Ovary (tissue), 10 donors: ENCODE results near the gene FAM9C. TPM values are rescaled to one million over a fixed set of nuclear protein-coding genes. Genes with fewer than 3 reads are reported as not detected.
A peak's percentile ranks its signal among the peaks of the same experiment; 100 is the strongest.

Experiments
- DNase-seq, 5 donors: peaks; one replicate each; pipeline ENCODE4 v3.0.0-alpha.2; 2019 to 2020
- H3K27ac ChIP-seq, 2 donors: fragments of 200-600 bp; one replicate each; pipeline versions ENCODE4 v1.5.1 to v1.8.0; 2019 to 2022
- H3K27me3 ChIP-seq: fragments of 200-600 bp; one replicate; pipeline ENCODE4 v1.8.0; 2022
- H3K36me3 ChIP-seq: fragments of 200-600 bp; sonication (generic); one replicate; pipeline ENCODE4 v1.5.1; 2019
- H3K4me1 ChIP-seq: one replicate; pipeline ENCODE4 v1.8.1; 2013; ENCODE audit warnings: mild to moderate bottlenecking, moderate library complexity; ENCODE audit not compliant: insufficient read depth
- H3K4me3 ChIP-seq: fragments of 200-600 bp; sonication (generic); one replicate; pipeline ENCODE4 v1.5.1; 2017
- H3K9me3 ChIP-seq, 2 donors: fragments of 200-600 bp in 1 of 2; sonication (generic) in 1 of 2; one replicate each; pipeline versions ENCODE4 v1.5.1 to v1.8.1; 2013 to 2019; ENCODE audit warnings: mild to moderate bottlenecking in 1 of 2, moderate library complexity in 1 of 2
- EP300 ChIP-seq: sonication (generic); formaldehyde crosslinking; IDR thresholded peaks from one replicate; pipeline ENCODE4 v1.6.1; 2017; ENCODE audit warnings: antibody characterized with exemption
- POLR2A ChIP-seq: fragments of 450-650 bp; IDR thresholded peaks from one replicate; pipeline ENCODE4 v1.6.1; 2017; ENCODE audit warnings: antibody characterized with exemption, mild to moderate bottlenecking, moderate library complexity
- WGBS, 3 donors: extraction: QIAGEN DNeasy Blood & Tissue Kit in 1 of 3; methylation state at CpG; one replicate each; pipeline versions ENCODE4 v1.1.5 to v1.1.7; 2013 to 2017; 5-methylcytosine and 5-hydroxymethylcytosine counted together
- intact Hi-C, 4 donors: fragments of 100-400 bp; cut with DNase I; formaldehyde crosslinking; loops; one replicate each; pipeline versions ENCODE4 v1.11.0 to v1.15.1; 2022 to 2023
- long read RNA-seq, 3 donors: library from polyadenylated mRNA in 2 of 3; unstranded in 2 of 3; transcript quantifications; one replicate each; pipeline ENCODE4 v2.0.0 and lab custom pipeline, GENCODE V29; 2021 to 2026
- polyA plus RNA-seq, 2 donors: library from polyadenylated mRNA; stranded (reverse); fragments of 200-250 nt in 1 of 2; fragments of 350-450 nt in 1 of 2; fragmentation: Illumina TruSeq in 1 of 2; extraction: RNeasy Lipid Tissue Mini Kit (QIAGEN cat#74804) in 1 of 2; gene quantifications; one replicate each; pipeline ENCODE4 v1.2.3, GENCODE V29; 2013 to 2014
- total RNA-seq, 7 donors: library from RNA; depleted of rRNA in 2 of 7; stranded (reverse); fragments of >200 nt in 2 of 7; fragmentation: NEBNext Ultra II Directional in 3 of 7; extraction: Animal tissue kit (Norgen Biotek cat#: 25700) in 3 of 7; gene quantifications; one replicate each; pipeline versions ENCODE4 v1.1.0 to v1.2.4, GENCODE V29; 2016 to 2023
- TF ChIP-seq, protein P1 (sequence below), 3 donors: fragments of 450-650 bp in 2 of 3; fragments of 200-600 bp in 1 of 3; IDR thresholded peaks; one replicate each; pipeline versions ENCODE4 v1.5.1 to v1.8.0; 2016 to 2022; ENCODE audit warnings: antibody characterized with exemption in 3 of 3, mild to moderate bottlenecking in 1 of 3
- donor health status: DM: no; HTN: no; CAD: no; lungs with moderate emphysema.
- donor health status: DM: no; HTN: no; CAD: no.
- donor health status: Bipolar disorder and iron deficiency.
- donor health status: DM: yes; HTN: yes; CAD: no.
- donor health status: DM: no; HTN: no; CAD: no.
- donor health status: DM: yes; HTN: yes; CAD: no.

Gene FAM9C
- 1 to 10 TPM in 1 of 7 donors, under 1 TPM in 3, not detected in 3; 0.10 to 1.0 (median 0.74) TPM for total RNA-seq
- polyA plus RNA-seq: 1 to 10 TPM in 1 of 2 donors, not detected in 1; 1.6 TPM
- long read RNA-seq, donor 1: 0 reads
- long read RNA-seq, donor 2, transcript FAM9C-201 (7 exons, 3,361 nt): major isoform, 9 of 11 reads
- long read RNA-seq, donor 2, partial matches to known transcripts: 0 of 11 reads
- long read RNA-seq, donor 2, other reads (novel, unspliced or antisense): 0 of 11 reads
- long read RNA-seq, donor 3: 0 reads

DNA sequence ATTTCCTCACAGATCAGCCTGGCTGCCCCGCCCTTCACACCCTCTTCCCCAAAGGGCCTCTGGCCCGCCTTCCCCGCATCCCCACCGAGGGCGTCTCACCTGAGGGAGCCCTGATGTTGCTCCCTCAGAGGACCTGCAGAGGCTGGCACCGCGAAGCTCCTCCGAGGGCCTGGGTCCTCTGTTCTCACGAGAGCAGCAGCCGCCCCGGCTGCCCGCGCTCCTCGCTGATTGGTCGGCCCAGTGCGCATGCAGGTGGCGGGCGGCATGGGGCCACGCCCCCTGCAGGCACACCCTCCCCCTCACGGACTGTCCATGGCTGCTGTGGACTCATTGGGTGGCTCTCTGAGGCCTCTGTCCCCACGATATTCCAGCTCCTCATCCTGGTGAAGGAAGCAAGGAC is at the start of gene FAM9C:
TSS of gene FAM9C (minus strand) at position 180 of the 400 bp plus-strand sequence. CDS start 831 bp downstream, outside the sequence.
- DNase-seq: no peak
- Histone ChIP-seq H3K9me3 (no peaks in the 10 kb centered on the region), H3K27me3 (no peaks in the 10 kb centered on the region), H3K4me3 (no peak within 1 kb of the TSS), H3K36me3 (no peaks in the 10 kb centered on the region), H3K4me1 (no peaks in the 10 kb centered on the region), H3K27ac (no peak within 1 kb of the TSS)
- TF ChIP-seq POLR2A (no peak), EP300 (no peak)
- TF ChIP-seq, protein P1, sequence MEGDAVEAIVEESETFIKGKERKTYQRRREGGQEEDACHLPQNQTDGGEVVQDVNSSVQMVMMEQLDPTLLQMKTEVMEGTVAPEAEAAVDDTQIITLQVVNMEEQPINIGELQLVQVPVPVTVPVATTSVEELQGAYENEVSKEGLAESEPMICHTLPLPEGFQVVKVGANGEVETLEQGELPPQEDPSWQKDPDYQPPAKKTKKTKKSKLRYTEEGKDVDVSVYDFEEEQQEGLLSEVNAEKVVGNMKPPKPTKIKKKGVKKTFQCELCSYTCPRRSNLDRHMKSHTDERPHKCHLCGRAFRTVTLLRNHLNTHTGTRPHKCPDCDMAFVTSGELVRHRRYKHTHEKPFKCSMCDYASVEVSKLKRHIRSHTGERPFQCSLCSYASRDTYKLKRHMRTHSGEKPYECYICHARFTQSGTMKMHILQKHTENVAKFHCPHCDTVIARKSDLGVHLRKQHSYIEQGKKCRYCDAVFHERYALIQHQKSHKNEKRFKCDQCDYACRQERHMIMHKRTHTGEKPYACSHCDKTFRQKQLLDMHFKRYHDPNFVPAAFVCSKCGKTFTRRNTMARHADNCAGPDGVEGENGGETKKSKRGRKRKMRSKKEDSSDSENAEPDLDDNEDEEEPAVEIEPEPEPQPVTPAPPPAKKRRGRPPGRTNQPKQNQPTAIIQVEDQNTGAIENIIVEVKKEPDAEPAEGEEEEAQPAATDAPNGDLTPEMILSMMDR (IDR thresholded peaks at IDR 0.05): no peak
- WGBS, 3 donors: 75 to 89% (median 83%) methylated on average over 21 of the region's 21 CpGs
- intact Hi-C loops: no loop called here

DNA sequence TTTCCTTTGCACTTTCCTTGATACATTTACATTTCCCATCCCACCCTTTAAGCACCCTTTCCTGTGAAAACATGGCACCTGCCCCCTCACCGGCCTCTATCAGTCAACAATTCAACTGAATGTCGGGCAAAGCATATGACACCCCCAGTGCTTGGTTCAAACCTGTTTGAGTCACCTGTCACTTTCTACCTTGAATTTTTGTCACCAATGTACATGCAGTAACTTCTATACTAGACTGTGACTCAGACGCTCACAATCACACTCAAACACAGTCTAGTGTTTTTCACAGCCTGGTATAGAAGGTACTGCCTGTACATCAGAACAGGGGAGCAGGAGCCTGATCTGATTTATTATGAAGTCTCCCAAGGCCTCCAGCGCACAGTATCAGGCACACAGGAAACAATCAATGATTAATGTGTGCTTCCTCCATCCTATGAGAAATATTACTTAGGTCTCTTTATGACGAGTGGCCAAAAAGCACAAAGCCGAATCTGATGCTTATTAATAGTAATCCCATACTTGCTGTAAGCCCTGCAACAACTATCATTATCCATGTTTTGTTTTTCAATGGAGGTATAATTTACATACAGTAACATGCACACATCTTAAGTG is 49.2 kb upstream of the FAM9C start:
- no peak overlapping the region for H3K27ac ChIP-seq
- no peak for DNase-seq
- H3K4me3 ChIP-seq: no peak overlapping the region
- no peak for TF ChIP-seq EP300
- TF ChIP-seq, protein P1 (IDR thresholded peaks at IDR 0.05): no peak
- TF ChIP-seq POLR2A: no peak
- H3K27me3 ChIP-seq: no peaks in the 10 kb centered on the region
- intact Hi-C loops: loop anchor here in 1 of 4 donors (10.0 kb wide), 1 partner anchor 119 kb away; the partner anchor contains the start of gene TMSB4X
- no peaks in the 10 kb centered on the region for H3K9me3 ChIP-seq
- H3K4me1 ChIP-seq: peaks cover 1% of the 10 kb centered on the region
- no peaks in the 10 kb centered on the region for H3K36me3 ChIP-seq
- WGBS, 3 donors: 85 to 90% (median 88%) methylated on average over 6 of the region's 6 CpGs

DNA sequence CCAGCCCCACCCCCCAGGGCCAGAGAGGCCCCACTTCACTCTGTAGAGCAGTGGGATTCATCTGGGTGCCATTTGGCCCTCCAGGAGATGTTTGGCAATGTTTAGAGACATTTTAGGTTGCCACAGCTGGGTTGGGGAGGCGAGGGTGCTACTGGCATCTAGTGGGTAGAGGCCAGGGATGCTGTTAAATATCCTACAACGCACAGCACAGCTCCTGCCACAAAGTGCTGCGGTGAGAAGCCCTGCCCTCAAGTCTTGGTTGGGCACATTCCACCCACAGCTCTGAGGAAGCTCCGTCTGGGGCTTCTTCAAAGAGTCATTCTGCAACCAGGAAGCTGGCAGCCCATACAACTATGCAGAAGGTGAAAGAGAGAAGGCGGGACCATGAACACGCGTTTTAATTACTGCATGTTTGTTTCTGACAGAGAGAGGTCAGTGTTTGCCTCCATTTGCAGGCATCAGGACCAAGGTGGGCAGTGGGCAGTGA is 48.1 kb upstream of the FAM9C start:
- TF ChIP-seq, protein P1 (IDR thresholded peaks at IDR 0.05): no peak
- TF ChIP-seq POLR2A (no peak), EP300 (no peak)
- Histone ChIP-seq H3K27ac (peak overlapping the region in 1 of 2 donors; percentile 30), H3K4me3 (no peak overlapping the region), H3K27me3 (no peaks in the 10 kb centered on the region), H3K4me1 (peaks cover 1% of the 10 kb centered on the region), H3K9me3 (no peaks in the 10 kb centered on the region), H3K36me3 (no peaks in the 10 kb centered on the region)
- no peak for DNase-seq
- intact Hi-C loops: loop anchor here in 1 of 4 donors (10.0 kb wide), 1 partner anchor 118 kb away; the partner anchor contains the start of gene TMSB4X
- WGBS, 3 donors: 79 to 83% (median 81%) methylated on average over 7 of the region's 7 CpGs

DNA sequence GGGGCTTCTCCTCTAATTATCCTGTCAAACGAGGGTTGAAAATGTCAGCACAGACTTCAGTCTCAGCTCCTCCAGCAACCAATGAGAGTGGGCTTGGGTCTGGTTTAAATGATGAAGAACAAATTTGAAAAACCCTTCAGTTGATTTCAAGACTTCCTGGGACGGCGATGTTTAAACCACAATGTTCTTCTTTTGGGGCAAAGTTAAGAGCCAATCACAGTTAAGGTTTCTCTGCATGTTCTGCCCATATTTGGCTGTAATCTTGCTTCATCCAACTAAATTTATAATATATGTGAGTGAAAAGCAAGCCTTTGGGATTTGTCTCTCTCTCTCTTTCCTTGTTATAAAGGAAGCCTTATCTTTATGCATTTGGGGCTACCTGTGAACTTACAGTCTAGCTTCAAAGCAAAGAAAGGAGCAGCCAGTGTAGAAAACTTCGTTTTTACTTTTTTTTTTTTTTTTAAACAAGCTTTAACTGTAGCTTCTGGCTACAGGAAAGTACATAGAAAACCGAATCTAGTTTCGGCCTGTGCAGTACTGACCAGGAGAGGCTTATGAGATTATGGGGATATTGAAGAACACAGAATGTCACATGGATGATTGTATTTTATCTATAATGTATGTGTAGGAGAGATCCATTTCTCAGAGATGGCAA is 46.8 kb upstream of the FAM9C start:
- Histone ChIP-seq H3K36me3 (no peaks in the 10 kb centered on the region), H3K27me3 (no peaks in the 10 kb centered on the region), H3K9me3 (no peaks in the 10 kb centered on the region), H3K4me3 (no peak overlapping the region), H3K27ac (no peak overlapping the region), H3K4me1 (peaks cover 1% of the 10 kb centered on the region)
- TF ChIP-seq POLR2A (no peak), EP300 (no peak)
- TF ChIP-seq, protein P1 (IDR thresholded peaks at IDR 0.05): no peak
- WGBS, 3 donors: 57 to 71% (median 64%) methylated on average over 6 of the region's 6 CpGs
- DNase-seq: no peak
- intact Hi-C loops: loop anchor here in 1 of 4 donors (10.0 kb wide), 1 partner anchor 116 kb away; the partner anchor contains the start of gene TMSB4X
